Osteoblast (primary cell): ENCODE measurements around the gene DMRTB1. TPM values are rescaled to one million over a fixed set of nuclear protein-coding genes. Genes with fewer than 3 reads are reported as not detected.
"Not testable (repeated sequence)": the region's sequence is repeated elsewhere in the genome, so short reads cannot be mapped to it uniquely, and the experiment has no call there.

Experiments
- DNase-seq: peaks from one replicate; pipeline ENCODE4 v3.0.0; 2011; ENCODE audit warnings: low spot score, mixed read lengths; ENCODE audit not compliant: insufficient read length; ENCODE audit errors: missing footprints
- H2AFZ ChIP-seq: 2 replicates; pipeline ENCODE4 v1.6.0; 2011; ENCODE audit warnings: mild to moderate bottlenecking, low read length
- H3K27ac ChIP-seq: 2 replicates; pipeline ENCODE4 v1.5.1; 2011; ENCODE audit warnings: mild to moderate bottlenecking, low read depth, low read length, moderate library complexity
- H3K27me3 ChIP-seq: 2 replicates; pipeline ENCODE4 v1.6.0; 2012; ENCODE audit warnings: mild to moderate bottlenecking, control low read depth, inconsistent platforms, low read length, moderate library complexity; ENCODE audit not compliant: insufficient read depth
- H3K36me3 ChIP-seq: 2 replicates; pipeline ENCODE4 v1.5.1; 2011; ENCODE audit warnings: mild to moderate bottlenecking, low read length, control low read depth, moderate library complexity; ENCODE audit not compliant: insufficient read depth
- H3K4me1 ChIP-seq: 2 replicates; pipeline ENCODE4 v1.5.1; 2011; ENCODE audit warnings: mild to moderate bottlenecking, low read length, control low read depth, moderate library complexity; ENCODE audit not compliant: insufficient read depth
- H3K4me2 ChIP-seq: 2 replicates; pipeline ENCODE4 v1.6.0; 2011; ENCODE audit warnings: mild to moderate bottlenecking, low read length; ENCODE audit not compliant: insufficient read depth
- H3K4me3 ChIP-seq: fragments of 200-600 bp; sonication (generic); 3 replicates; pipeline ENCODE4 v1.5.1; 2012; ENCODE audit warnings: mild to moderate bottlenecking, low read length, inconsistent platforms; ENCODE audit not compliant: insufficient read depth
- H3K79me2 ChIP-seq: 2 replicates; pipeline ENCODE4 v1.6.0; 2012; ENCODE audit warnings: mild to moderate bottlenecking, low read length, control low read depth, inconsistent platforms; ENCODE audit not compliant: insufficient read depth
- H3K9me3 ChIP-seq: 2 replicates; pipeline ENCODE4 v1.5.1; 2011; ENCODE audit warnings: low read depth, low read length, control low read depth
- H4K20me1 ChIP-seq: 2 replicates; pipeline ENCODE4 v1.6.0; 2012; ENCODE audit warnings: mild to moderate bottlenecking, low read length, control low read depth; ENCODE audit not compliant: insufficient read depth
- CTCF ChIP-seq: IDR thresholded peaks from 2 replicates; pipeline ENCODE4 v1.5.1; 2011; ENCODE audit warnings: mild to moderate bottlenecking, low read depth, low read length, moderate library complexity; ENCODE audit errors: extremely low read depth
- total RNA-seq: library from RNA; depleted of rRNA; stranded (reverse); fragments of >200 nt; gene quantifications from 2 replicates; pipeline ENCODE4 v1.2.3, GENCODE V29; 2012

The DMRTB1 gene
- total RNA-seq, 1 donor = not detected

DNA sequence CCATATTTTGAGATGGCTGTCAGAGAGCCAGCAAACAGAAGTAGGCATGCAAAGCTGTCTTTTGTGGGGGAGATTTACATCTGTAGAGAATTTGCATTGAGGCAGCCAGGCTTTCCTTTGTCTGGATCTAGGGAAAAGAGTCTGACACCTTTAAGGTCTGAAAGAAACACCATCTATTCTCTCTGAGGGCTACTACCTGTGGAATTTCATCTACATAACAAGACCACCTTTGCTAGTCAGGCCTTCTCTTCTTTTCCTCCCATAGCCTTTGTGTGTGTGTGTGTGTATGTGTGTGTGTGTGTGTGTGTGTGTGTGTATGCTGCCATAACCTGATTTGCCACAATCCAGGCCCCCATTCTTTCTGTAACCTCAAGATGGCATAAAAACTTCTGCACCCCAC is 28.4 kb upstream of the DMRTB1 start:
- H3K36me3 ChIP-seq = no peaks in the 10 kb centered on the region
- no peak overlapping the region for H3K27ac ChIP-seq
- no peak for TF ChIP-seq CTCF
- no peak overlapping the region for H3K4me2 ChIP-seq
- H3K27me3 ChIP-seq = peaks cover 27% of the 10 kb centered on the region
- DNase-seq = no peak
- H4K20me1 ChIP-seq = no peaks in the 10 kb centered on the region
- no peak overlapping the region for H2AFZ ChIP-seq
- H3K4me3 ChIP-seq = no peak overlapping the region
- no peaks in the 10 kb centered on the region for H3K4me1 ChIP-seq
- H3K79me2 ChIP-seq = no peaks in the 10 kb centered on the region
- no peaks in the 10 kb centered on the region for H3K9me3 ChIP-seq

GRCh38 chr1:53431244-53431643 is 28.0 kb upstream of the DMRTB1 start:
- no peak overlapping the region for H3K4me2 ChIP-seq
- no peak overlapping the region for H2AFZ ChIP-seq
- no peak for DNase-seq
- no peaks in the 10 kb centered on the region for H3K36me3 ChIP-seq
- no peaks in the 10 kb centered on the region for H3K79me2 ChIP-seq
- no peak overlapping the region for H3K27ac ChIP-seq
- no peaks in the 10 kb centered on the region for H3K4me1 ChIP-seq
- no peak for TF ChIP-seq CTCF
- H4K20me1 ChIP-seq = no peaks in the 10 kb centered on the region
- H3K27me3 ChIP-seq = peaks cover 31% of the 10 kb centered on the region
- no peak overlapping the region for H3K4me3 ChIP-seq
- no peaks in the 10 kb centered on the region for H3K9me3 ChIP-seq

- H2AFZ ChIP-seq = no peak overlapping the region
- DNase-seq = no peak
- no peaks in the 10 kb centered on the region for H3K9me3 ChIP-seq
- no peaks in the 10 kb centered on the region for H3K4me1 ChIP-seq
- H3K79me2 ChIP-seq = no peaks in the 10 kb centered on the region
- no peaks in the 10 kb centered on the region for H4K20me1 ChIP-seq
- no peak for TF ChIP-seq CTCF
- H3K27me3 ChIP-seq = peaks cover 39% of the 10 kb centered on the region
- no peak overlapping the region for H3K27ac ChIP-seq
- H3K4me2 ChIP-seq = no peak overlapping the region
- no peaks in the 10 kb centered on the region for H3K36me3 ChIP-seq
- H3K4me3 ChIP-seq = no peak overlapping the region
These were observed 27.2 kb upstream of the DMRTB1 start for GRCh38 chr1:53431805-53432565.

DNA sequence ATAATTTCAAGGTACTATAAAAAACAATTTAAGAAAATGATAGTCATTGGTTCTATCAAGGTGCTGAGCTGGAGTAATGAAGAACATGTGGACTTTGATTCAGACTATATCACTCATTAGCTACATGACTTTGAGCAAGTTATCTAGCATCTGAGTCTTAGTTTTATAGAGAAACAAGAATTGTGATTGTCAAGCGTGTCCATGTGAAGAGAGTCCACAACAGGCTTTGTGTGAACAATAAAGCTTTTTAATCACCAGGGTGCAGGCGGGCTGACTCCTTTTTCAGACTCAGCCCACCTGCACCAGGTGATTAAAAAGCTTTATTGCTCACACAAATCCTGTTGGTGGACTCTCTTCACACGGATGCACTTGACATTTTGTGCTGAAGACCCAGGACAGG is 26.6 kb upstream of the DMRTB1 start:
- Histone ChIP-seq H4K20me1 (no peaks in the 10 kb centered on the region), H2AFZ (no peak overlapping the region), H3K9me3 (no peaks in the 10 kb centered on the region), H3K4me3 (no peak overlapping the region), H3K27ac (no peak overlapping the region), H3K79me2 (no peaks in the 10 kb centered on the region), H3K27me3 (peaks cover 43% of the 10 kb centered on the region), H3K4me2 (no peak overlapping the region), H3K36me3 (no peaks in the 10 kb centered on the region), H3K4me1 (no peaks in the 10 kb centered on the region)
- TF ChIP-seq CTCF = no peak
- no peak for DNase-seq

GRCh38 chr1:53434405-53435007 is 24.7 kb upstream of the DMRTB1 start:
- H3K36me3 ChIP-seq, H3K4me3 ChIP-seq, DNase-seq, H3K27ac ChIP-seq, H3K4me1 ChIP-seq, H4K20me1 ChIP-seq, H3K79me2 ChIP-seq, H2AFZ ChIP-seq, H3K9me3 ChIP-seq, H3K4me2 ChIP-seq: not testable (repeated sequence)
- peaks cover 49% of the 10 kb centered on the region for H3K27me3 ChIP-seq
